HG03060 (cell line): ENCODE results near the gene ZNF200.
"Not testable (repeated sequence)": the region's sequence is repeated elsewhere in the genome, so short reads cannot be mapped to it uniquely, and the experiment has no call there.

Source experiments
- ATAC-seq: cut with Tn5 transposase; IDR thresholded peaks from one replicate; pipeline ENCODE4 v1.9.1; 2021; ENCODE audit warnings: low read depth, moderate number of reproducible peaks; ENCODE audit not compliant: unreplicated experiment

ZNF200 gene

DNA sequence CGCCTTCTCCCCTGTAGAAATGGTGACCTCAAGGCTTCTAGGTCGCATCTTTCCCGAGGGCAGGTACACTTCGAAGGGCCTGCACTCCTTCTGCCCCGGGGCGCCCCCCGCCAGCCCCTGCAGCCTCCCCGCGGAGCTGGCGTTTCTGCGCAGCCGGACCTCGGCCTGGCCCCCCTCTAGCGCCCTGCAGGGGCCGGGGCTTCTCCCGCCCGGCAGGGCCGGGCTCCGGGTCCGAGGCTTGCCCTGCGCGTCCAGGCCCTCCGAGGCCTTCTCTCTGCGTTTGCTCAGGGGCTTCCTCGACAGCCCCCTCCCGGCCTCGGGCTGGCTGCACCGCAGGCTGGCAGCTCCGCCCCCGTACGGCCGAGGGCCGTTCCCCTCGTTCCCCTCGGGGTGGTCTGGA, 19.4 kb upstream of the ZNF200 start:
- ATAC-seq = no peak

DNA sequence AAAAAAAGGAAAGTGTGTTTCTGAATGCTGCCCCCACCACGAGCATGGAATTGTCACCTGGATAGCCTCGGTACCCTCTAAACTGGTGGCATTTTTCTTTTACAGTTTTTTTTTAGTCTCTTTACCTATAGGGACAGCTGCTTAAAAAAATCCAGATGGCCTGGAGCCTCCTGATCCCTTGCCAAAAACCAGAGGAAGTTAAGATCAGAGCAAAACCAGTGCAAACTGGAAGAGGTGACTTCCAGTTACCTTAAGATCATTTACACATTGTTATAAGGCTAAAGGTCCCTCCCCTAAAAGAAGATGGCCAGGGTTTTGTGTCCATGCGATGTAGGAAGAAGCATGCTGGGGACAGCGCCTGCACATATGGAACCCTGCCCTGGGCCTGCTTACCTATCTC, 18.0 kb upstream of the ZNF200 start:
- no peak for ATAC-seq

DNA sequence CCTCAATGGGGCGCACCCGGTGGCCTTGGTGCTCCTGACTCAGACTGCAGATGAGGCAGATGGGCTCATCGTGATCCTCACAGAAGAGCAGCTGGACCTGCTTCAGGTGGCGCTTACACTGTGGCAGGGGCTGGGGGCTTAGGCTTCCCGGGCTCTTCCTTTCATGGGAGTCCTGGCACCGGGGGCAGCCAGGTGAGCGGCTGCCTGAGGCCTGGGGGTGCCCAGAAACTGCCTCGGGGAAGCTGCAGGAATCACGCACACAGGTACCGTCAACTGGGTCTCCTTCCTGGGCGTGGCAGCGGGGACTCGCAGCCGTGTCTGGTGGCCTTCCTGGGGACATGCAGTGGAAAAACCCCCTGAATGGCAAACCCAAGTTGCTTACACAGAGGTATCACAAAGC, 14.5 kb upstream of the ZNF200 start:
- ATAC-seq = no peak

DNA sequence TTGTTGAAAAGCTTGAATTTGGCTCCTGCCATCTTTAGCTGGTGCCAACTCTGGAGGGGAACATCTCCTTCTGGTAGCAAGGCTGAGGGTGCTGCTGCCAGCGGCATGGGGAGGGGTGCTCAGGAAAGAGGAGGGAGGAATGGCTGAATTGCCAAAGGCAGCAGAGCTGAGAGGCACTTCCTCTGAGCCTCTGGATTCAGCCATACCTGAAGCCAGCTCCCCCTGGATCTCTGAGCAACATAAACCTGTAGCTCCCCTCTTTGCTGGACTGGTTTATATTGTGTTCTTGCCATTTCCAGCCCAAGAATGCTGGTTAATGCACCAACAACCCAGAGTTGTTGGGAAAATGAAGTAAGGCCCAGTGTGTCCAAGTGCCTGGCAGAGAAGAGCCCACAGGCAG, 14.1 kb upstream of the ZNF200 start:
- ATAC-seq = no peak

DNA sequence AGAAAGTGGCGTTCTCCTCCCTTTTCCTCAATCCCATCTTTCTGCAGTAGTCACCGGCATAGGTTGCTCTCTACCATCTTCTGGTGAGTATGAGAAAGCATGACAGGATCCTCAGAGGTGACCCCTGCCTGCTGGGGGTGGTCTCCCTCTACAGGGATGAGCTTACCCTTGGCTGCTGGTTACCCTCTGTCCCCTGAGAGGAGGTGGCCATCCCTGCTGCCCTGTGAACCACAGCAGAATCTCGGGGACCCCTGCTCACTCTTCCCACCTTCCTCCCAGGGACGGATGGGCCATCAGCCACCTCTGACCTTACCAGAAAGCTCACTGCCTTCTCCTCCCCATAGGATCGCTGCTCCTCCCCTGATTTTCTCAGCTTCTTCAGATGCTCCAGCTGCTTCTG, 13.6 kb upstream of the ZNF200 start:
- no peak for ATAC-seq

DNA sequence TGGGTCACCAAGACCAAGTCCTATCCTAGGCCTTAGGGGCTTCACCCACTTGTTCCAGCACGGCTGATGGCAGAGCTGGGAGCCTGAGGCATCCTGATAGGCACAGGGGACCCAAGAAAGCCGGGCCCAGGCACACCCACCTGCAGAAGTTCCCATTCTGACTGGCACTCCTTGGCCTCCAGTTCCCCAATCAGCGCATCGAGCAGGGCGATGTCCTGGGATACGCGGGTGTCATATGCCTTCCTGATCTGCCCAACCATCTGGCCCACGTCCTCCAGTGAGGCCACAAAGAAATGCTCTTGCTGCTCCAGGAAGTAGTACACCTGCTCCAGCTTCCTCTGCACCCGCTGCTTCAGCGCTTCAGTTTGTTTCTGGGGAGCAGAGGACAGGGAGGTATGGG, 11.9 kb upstream of the ZNF200 start:
- ATAC-seq = no peak

DNA sequence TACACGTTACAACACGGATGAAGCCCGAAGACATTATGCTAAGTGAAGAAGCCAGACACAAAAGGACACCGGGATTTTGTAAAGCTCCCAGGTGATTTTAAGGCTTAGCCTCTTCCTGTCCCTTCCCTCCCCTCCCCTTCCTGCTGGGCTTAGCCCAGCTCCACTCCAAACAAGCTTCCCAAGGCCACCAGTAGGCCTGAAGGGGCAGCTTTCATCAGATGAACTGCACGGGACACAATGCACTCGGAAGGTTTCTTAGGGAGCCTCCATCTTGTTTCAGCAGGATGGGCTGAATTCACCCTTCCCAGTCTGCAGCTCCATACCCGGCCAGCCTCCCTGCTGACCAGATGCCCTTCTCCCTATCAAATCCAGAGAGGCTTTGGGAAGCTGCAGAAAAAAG, 11.0 kb upstream of the ZNF200 start:
- no peak for ATAC-seq

DNA sequence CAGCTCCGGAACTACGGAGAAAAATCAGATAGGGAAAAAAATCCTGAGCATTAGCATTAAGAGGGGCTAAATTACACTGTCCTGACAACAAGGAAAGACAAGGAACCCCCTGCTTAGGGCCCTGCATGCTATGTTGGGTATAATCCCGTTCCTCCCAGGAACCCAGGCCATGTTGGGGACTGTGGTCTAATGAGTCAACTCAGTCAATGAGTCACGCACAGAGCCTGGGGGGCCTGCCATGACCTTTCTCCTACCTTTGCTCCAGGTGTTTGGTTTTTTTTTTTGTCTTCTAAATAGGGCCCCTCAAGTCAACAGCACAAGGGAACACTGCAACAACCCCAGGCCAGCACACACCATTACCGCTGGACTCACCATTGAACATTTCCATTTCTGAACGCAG, 8.9 kb upstream of the ZNF200 start:
- no peak for ATAC-seq

DNA sequence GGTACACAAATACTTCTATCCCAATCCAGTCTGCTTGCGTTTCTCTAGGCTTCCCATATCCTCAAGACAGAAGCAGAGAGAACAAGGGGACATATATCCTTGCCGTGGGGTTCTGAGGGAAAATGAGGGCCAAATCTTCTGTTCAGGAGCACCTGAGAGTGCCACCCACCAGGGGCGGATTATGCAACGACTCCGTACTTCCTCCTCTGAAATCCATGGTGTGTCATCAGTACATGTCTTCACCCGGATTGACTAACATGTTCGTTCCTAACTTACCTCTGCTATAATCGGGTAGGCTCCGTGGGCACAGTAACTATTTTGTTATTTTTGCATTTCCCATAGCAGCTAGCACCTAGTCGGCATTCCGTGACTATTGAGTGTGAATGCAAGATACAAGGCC, 7.8 kb upstream of the ZNF200 start:
- no peak for ATAC-seq

DNA sequence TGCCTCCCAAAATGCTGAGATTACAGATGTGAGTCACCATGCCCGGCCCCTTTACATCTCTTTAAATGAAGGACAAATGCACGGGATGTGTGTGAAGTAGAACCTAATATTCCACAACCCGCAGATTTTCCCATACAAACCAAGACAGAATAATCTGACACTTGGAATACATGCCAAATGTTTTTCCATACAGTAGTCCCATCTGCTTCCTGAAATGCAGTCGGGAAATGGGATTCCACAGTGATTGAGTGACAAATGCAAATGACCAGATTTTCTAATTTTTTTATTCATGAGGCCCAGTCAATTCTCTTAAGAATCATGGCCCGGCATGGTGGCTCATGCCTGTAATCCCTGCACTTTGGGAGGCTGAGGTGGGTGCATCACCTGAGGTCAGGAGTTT, 6.8 kb upstream of the ZNF200 start:
- ATAC-seq = no peak

DNA sequence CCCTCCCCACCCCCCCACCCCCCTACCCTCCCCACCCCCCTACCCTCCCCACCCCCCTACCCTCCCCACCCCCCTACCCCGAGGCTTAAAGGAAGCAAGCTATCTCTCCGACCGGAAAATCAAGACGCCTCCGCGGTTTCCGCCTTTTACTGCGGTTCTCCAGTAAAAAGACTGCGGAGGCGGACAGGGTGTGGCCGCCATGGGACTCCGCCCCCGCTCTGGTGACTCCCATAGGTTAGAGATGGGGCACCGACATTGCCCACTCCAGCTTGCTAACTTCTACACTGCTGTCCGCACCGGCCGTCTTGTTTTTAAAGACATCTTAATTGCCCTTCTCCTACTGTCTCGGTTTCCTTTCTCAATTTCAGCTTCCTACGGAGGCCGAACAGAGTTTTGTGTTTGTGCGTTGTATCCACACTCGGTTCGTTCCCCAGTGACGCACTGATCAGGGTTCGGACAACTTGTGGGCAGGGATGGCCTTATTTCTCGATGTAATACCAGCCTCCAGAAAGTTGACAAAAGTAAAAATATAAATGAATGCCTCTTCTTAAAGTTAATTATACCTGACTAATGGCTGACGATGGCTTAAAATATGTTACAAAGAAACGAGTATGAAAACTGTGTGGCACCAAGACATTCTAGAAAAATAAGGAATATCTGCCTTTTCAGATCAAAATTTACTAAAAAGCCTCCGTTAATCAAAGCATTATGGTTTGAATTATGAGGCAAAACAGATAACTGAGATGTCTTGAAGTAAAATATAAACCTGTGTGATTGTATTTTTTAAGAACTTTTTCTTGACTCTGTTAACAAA, 1.1 kb upstream of the ZNF200 start:
- ATAC-seq = no peak

DNA sequence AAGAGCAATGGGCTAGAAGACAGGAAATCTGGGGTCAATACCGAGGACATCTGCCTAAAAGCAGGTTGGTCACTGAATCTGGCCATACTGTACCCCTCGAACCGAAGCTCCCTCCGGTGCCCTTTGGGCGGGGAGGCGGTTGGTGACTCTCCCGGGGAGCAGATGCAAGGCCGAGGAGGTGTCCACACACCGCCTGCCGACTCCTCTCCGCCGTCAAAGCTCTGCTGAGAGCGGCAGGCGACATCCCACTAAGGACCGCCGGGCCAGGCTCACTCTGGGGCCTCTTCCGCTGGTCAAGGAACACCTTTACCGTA, 458 bp downstream of the ZNF200 start:
- ATAC-seq = no peak

DNA sequence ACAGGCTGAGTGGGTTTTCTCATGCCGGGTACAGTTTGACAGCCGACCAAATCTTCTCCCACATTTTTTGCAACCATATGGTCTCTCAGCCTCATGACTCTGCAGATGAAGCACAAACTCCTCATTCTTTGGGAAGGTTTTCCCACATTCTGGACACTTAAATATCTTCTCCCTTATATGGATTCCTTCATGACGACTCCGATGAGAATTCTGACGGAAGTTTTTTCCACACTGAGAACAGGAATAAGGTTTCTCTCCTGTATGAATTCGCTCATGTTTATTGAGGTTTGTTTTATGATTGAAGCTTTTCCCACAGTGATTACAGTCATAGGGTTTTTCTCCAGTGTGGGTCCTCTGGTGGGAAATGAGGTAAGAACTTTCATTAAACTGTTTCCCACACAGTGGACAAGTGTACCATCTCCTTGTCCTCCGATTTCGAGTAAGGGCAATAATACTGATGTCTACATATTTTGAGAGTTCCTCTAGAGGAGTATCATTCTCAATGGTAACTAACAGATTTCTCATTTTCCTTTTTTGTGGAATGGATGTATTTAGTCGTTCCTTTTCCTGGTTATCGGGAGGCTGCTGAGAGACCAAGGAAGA, 10.9 kb downstream of the ZNF200 start:
- no peak for ATAC-seq

DNA sequence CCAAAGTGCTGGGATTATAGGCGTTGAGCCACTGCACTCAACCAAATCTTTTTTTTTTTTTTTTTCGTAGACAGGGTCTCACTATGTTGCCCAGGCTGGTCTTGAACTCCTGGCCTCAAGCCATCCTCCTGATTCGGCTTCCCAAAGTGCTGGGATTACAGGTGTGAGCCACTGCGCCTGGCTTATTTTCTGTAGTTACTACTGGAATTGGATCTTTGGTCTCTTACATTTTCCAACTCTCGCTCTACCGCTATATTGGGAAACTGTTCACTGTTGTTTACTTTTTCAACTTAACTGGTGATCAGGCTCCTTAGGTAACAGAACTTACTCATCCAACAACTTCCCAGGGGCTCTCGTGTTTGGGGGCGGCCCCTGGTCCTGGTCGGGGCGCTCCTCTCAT, 14.1 kb downstream of the ZNF200 start:
- no peak for ATAC-seq

DNA sequence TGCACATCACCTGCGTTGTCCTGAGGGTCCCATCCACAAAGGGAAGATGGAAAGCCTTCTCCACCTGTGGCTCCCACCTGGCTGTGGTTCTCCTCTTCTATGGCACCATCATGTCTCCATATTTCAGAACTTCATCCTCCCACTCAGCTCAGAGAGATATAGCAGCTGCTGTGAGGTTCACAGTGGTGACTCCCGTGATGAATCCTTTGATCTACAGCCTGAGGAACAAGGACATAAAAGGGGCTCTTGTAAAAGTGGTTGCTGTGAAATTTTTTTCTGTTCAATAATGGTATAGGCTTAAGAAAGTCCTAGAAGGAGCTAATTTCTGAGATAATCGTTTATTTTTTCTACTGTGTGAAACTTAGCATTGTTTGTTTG, 18.7 kb downstream of the ZNF200 start:
- ATAC-seq = no peak

DNA sequence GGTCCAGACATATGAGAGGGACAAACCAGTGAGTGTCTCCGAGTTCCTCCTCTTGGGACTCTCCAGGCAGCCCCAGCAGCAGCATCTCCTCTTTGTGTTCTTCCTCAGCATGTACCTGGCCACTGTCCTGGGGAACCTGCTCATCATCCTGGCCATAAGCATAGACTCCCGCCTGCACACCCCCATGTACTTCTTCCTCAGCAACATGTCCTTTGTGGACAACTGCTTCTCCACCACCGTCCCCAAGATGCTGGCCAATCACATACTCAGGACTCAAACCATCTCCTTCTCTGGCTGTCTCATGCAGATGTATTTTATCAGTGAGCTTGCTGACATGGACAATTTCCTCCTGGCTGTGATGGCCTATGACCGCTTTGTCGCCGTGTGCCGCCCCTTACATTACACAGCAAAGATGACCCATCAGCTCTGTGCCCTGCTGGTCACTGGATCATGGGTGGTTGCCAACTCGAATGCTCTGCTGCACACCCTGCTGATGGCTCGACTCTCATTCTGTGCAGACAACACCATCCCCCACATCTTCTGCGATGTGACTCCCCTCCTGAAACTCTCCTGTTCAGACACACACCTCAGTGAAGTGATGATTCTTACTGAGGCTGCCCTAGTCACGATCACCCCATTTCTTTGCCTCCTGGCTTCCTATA, 19.2 kb downstream of the ZNF200 start:
- no peak for ATAC-seq

DNA sequence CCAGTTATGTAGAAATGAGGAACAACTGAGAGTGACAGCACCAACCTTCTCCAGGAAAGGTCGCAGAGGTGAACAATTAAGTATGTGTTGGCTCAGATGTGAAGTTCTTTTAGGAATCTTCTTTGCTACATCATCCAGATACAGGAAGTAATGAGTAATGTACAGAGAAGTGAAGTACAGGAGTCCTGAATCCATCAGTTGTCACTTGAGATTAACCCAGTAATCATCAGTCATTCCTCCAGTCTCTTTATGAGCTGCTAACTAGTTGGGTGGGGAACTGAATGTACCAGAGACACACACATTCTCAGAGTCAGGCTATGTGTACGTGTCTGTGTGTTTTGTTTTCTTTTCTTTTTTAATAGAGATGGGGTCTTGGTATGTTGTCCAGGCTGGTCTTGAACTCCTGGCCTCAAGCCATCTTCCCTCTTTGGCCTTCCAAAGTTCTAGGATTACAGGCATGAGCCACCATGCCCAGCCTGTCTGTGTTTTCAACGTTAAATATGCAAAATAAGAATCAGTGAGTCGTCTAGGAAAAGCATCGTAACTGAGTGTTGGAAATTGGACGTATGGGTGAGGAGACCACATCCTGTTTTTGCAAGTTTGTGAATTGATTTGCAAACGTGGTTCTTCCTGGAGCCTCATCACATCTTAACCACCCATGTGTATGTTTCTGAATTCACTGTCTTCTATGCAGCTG, 19.9 kb downstream of the ZNF200 start:
- ATAC-seq = no peak

DNA sequence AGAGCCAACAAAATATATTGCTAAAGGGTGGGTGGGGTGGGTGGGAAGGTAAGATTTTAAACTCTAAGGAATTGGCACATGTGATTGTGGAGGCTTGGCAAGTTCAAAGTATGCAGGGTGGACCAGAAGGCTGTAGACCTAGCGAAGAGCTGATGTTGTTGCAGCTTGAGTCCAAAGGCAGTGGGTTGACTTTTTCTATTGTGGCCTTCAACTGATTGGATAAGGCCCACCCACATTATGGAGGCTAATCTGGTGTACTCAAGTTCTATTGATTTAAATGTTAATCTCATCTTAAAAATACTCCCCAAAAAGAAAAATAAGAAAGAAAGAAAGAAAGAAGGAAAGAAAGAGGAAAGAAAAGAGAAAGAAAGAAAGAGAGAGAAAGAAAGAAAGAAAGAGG, 22.4 kb downstream of the ZNF200 start:
- ATAC-seq = no peak

DNA sequence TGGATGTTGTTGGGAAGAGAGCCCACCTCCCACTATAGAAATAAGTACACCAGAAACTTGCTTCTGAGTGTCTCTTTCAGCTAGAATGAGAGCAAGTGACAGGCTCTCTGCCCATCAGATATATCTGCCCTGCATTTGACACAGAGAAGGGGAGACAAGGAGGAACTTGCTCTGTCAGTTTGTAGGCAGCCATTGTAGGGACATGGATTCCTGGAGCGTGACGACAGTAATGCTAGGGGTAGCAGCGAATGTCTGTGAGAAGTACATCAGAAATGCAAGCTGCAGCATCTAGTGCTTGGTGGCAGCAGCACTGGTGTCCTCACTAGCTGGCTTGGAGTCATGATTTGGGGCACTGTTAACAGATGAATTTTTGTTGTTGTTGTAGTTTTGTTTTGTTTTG, 23.0 kb downstream of the ZNF200 start:
- no peak for ATAC-seq

DNA sequence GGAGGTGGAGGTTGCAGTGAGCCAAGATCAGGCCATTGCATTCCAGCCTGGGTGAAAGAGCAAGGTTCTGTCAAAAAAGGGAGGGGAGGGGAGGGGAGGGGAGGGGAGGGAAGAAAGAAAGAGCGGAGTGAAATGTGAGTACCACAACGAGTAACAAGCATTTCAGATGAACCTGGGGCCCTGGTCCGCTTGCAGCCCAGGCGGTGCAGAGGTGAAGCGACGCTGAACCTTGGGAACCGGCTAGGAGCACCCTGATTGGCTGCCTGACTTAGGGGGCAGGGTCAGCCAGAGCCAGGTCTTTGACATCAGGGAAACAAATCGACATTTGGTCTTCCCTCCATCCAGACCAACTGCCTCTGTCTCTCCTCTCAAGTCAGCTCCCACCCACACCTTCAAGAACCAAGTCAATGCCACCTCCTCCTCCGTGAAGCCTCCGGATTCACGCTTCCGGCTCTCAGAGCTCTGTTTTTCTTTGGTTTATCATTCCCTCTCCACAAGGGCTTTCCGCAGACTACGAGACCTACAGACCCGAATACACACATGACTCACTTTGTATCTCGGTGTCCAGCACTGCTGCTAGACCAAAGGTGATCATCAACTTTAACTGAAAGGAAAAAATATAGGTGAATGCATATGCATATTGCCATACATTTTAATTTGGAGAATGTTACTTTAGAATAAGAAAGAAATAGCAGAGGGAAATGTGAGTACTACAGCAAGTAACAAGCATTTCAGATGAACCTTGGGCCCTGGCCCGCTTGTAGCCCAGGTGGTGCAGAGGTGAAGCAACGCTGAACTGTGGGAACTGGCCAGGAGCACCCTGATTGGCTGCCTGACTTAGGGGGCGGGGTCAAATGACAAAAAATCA, 27.6 kb downstream of the ZNF200 start:
- ATAC-seq = no peak

DNA sequence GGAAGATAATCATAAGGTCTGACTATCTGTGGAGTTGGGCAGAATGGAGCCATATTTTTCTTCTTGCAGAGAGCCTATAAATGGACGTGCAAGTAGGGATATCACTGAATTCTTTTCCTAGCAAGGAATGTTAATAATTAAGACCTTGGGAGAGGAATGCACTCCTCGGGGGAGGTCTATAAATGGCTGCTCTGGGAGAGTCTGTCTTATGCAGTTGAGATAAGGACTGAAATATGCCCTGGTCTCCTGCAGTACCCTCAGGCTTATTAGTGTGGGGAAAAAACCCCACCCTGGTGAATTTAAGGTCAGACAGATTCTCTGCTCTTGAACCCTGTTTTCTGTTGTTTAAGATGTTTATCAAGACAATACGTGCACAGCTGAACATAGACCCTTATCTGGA, 29.0 kb downstream of the ZNF200 start:
- not testable (repeated sequence) for ATAC-seq
